K562 (cell line): ENCODE data around the gene ZFYVE27. TPM values are rescaled to one million over a fixed set of nuclear protein-coding genes. Genes with fewer than 3 reads are reported as not detected.

ENCODE experiments used
- ADNP ChIP-seq: fragments of 200-800 bp; sonication (Bioruptor generic); IDR thresholded peaks from 2 replicates; pipeline ENCODE4 v1.6.1; 2016; ENCODE audit warnings: missing genetic modification characterization, missing compliant biosample characterization
- BCOR ChIP-seq: fragments of 450-650 bp; IDR thresholded peaks from 2 replicates; pipeline ENCODE4 v1.6.1; 2016
- CEBPZ ChIP-seq: fragments of 150-350 bp; IDR thresholded peaks from 2 replicates; pipeline ENCODE4 v1.6.1; 2014; ENCODE audit warnings: low read depth, mild to moderate bottlenecking, low read length, borderline replicate concordance
- EP300 ChIP-seq: IDR thresholded peaks from 2 replicates; pipeline ENCODE4 v1.6.1; 2012; ENCODE audit warnings: low read length, improper control_type of control experiment
- FOXA1 ChIP-seq: fragments of 450-650 bp; IDR thresholded peaks from 2 replicates; pipeline ENCODE4 v1.6.1; 2016; ENCODE audit warnings: mild to moderate bottlenecking, borderline replicate concordance
- KDM1A ChIP-seq, 2 experiments: fragments of 450-650 bp; IDR thresholded peaks; 2 replicates each; pipeline ENCODE4 v1.6.1; 2016; ENCODE audit warnings: mild to moderate bottlenecking in 2 of 2
- NCOR1 ChIP-seq: fragments of 450-650 bp; IDR thresholded peaks from 2 replicates; pipeline ENCODE4 v1.6.1; 2016; ENCODE audit warnings: mild to moderate bottlenecking, moderate library complexity
- PCBP1 ChIP-seq: fragments of 200-400 bp; formaldehyde crosslinking; IDR thresholded peaks from 2 replicates; pipeline ENCODE4 v1.6.1; 2018; ENCODE audit warnings: mild to moderate bottlenecking, low read depth, low read length; ENCODE audit not compliant: poor library complexity, severe bottlenecking
- POLR2AphosphoS2 ChIP-seq: IDR thresholded peaks from 2 replicates; pipeline ENCODE4 v1.6.1; 2012; ENCODE audit warnings: low read length, improper control_type of control experiment
- POLR2B ChIP-seq: fragments of 450-650 bp; IDR thresholded peaks from 2 replicates; pipeline ENCODE4 v1.6.1; 2018; ENCODE audit warnings: low read depth; ENCODE audit not compliant: partially characterized antibody
- PTBP1 ChIP-seq: fragments of 200-400 bp; formaldehyde crosslinking; IDR thresholded peaks from 2 replicates; pipeline ENCODE4 v1.6.1; 2017; ENCODE audit warnings: low read depth, low read length
- PURB ChIP-seq: sonication (generic); formaldehyde crosslinking; IDR thresholded peaks from 2 replicates; pipeline ENCODE4 v1.9.0; 2021; ENCODE audit warnings: low read depth, mild to moderate bottlenecking, missing genetic modification reagents
- RCOR1 ChIP-seq, 2 experiments: IDR thresholded peaks; 2 replicates each; pipeline ENCODE4 v1.6.1; 2012; ENCODE audit warnings: low read depth in 2 of 2, low read length in 2 of 2, borderline replicate concordance in 1 of 2, improper control_type of control experiment in 1 of 2
- TGIF2 ChIP-seq: sonication (generic); formaldehyde crosslinking; IDR thresholded peaks from 2 replicates; pipeline ENCODE4 v1.8.1; 2022; ENCODE audit warnings: mild to moderate bottlenecking, missing genetic modification reagents, moderate library complexity
- ZBTB34 ChIP-seq: fragments of 250-450 bp; sonication (Bioruptor Pico); IDR thresholded peaks from 2 replicates; pipeline ENCODE4 v1.8.0; 2021; ENCODE audit warnings: mild to moderate bottlenecking, moderate library complexity
- ZBTB49 ChIP-seq: sonication (generic); formaldehyde crosslinking; IDR thresholded peaks from 2 replicates; pipeline ENCODE4 v1.8.0; 2022; ENCODE audit warnings: missing genetic modification reagents, mild to moderate bottlenecking, borderline replicate concordance
- ZNF12 ChIP-seq: sonication (generic); formaldehyde crosslinking; IDR thresholded peaks from 2 replicates; pipeline ENCODE4 v1.4.0; 2020; ENCODE audit warnings: mild to moderate bottlenecking, missing genetic modification reagents
- ZNF561 ChIP-seq: fragments of 450-650 bp; formaldehyde crosslinking; conservative IDR thresholded peaks from 2 replicates; pipeline ENCODE4 v1.4.0; 2020; ENCODE audit warnings: mild to moderate bottlenecking, moderate library complexity
- polyA plus RNA-seq, 8 experiments: library from polyadenylated mRNA; depleted of rRNA in 4 of 8; stranded (reverse) in 5 of 8; unstranded in 3 of 8; fragments of >200 nt; fragmentation: Nextera tagmentation in 2 of 8; fragmentation: Illumina TruSeq in 1 of 8; extraction: Ambion mirVana in 2 of 8; extraction: Trizol in 1 of 8; gene quantifications; 2 replicates each; pipeline versions ENCODE4 v1.2.1 to v1.2.3, GENCODE V29; 2011 to 2014; ENCODE audit warnings: inconsistent platforms in 1 of 8, missing spikeins in 1 of 8
- total RNA-seq, 7 experiments: library from RNA; depleted of rRNA in 6 of 7; stranded (reverse); fragments of >200 nt in 6 of 7; fragmentation: Illumina TruSeq in 2 of 7; extraction: Trizol in 2 of 7; gene quantifications; 2 replicates each; pipeline versions ENCODE4 v1.2.1 to v1.2.3, GENCODE V29; 2011 to 2021; ENCODE audit warnings: low replicate concordance in 1 of 7
- TF ChIP-seq, protein P1 (sequence below): fragments of 250-450 bp; sonication (Bioruptor Pico); IDR thresholded peaks from 2 replicates; pipeline ENCODE4 v1.8.0; 2022; ENCODE audit warnings: moderate library complexity, mild to moderate bottlenecking, inconsistent platforms
- TF ChIP-seq, protein P2 (sequence below): fragments of 250-450 bp; sonication (Bioruptor Pico); IDR thresholded peaks from 2 replicates; pipeline ENCODE4 v1.8.0; 2021; ENCODE audit warnings: borderline replicate concordance, mild to moderate bottlenecking, moderate library complexity; ENCODE audit not compliant: poor library complexity, severe bottlenecking

Gene ZFYVE27
- total and polyA plus RNA-seq, 9 of the 15 experiments (the other 6 are each of a cell fraction or from before 2014, with no cell fraction given), result 0.81 to 21.9 (median 15.3) TPM

GRCh38 chr10:97788552-97789442 is 51.9 kb downstream of the ZFYVE27 start (continued):
- TF ChIP-seq ZBTB49 (CRISPR knock-in tag), result no peak
- no peak for TF ChIP-seq PCBP1
- TF ChIP-seq TGIF2 (CRISPR knock-in tag), result no peak
- TF ChIP-seq, protein P1, sequence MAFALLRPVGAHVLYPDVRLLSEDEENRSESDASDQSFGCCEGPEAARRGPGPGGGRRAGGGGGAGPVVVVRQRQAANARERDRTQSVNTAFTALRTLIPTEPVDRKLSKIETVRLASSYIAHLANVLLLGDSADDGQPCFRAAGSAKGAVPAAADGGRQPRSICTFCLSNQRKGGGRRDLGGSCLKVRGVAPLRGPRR (CRISPR knock-in tag), result no peak
- no peak for TF ChIP-seq ADNP (tag)
- TF ChIP-seq FOXA1, result no peak
- TF ChIP-seq EP300, result peak; percentile 96
- TF ChIP-seq POLR2B, result no peak
- peak; percentile 91 to 93 for TF ChIP-seq RCOR1 (IDR thresholded peaks at IDR 0.05; ENCODE audit: borderline replicate concordance in 1 of 2, low read depth in 2 of 2, low read length in 2 of 2)
- TF ChIP-seq ZBTB34 (CRISPR knock-in tag), result no peak
- TF ChIP-seq POLR2AphosphoS2, result no peak
- TF ChIP-seq ZNF561, result no peak
- peak; percentile 85 to 93 for TF ChIP-seq KDM1A (IDR thresholded peaks at IDR 0.05)
- no peak for TF ChIP-seq ZNF12 (CRISPR knock-in tag)
- TF ChIP-seq BCOR, result peak; percentile 25; the same call in 1 of the 2 replicates
- TF ChIP-seq PTBP1, result no peak
- TF ChIP-seq PURB (CRISPR knock-in tag), result no peak
- TF ChIP-seq CEBPZ, result no peak
- TF ChIP-seq, protein P2, sequence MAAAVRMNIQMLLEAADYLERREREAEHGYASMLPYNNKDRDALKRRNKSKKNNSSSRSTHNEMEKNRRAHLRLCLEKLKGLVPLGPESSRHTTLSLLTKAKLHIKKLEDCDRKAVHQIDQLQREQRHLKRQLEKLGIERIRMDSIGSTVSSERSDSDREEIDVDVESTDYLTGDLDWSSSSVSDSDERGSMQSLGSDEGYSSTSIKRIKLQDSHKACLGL, result no peak
- peak; percentile 95 for TF ChIP-seq NCOR1
